HEK293 (cell line): ENCODE results near the gene UBXN4.
A peak's percentile ranks its signal among the peaks of the same experiment; 100 is the strongest.

Experiments used
- BCL11A ChIP-seq: fragments of 450-650 bp; formaldehyde crosslinking; IDR thresholded peaks from 2 replicates; pipeline ENCODE4 v1.5.1; 2016; ENCODE audit warnings: low read depth, missing biosample characterization, missing genetic modification characterization
- GFI1B ChIP-seq: fragments of 450-650 bp; formaldehyde crosslinking; IDR thresholded peaks from 2 replicates; pipeline ENCODE4 v1.5.1; 2016; ENCODE audit warnings: missing biosample characterization, missing genetic modification characterization
- PATZ1 ChIP-seq: fragments of 450-650 bp; formaldehyde crosslinking; IDR thresholded peaks from 2 replicates; pipeline ENCODE4 v1.5.1; 2016; ENCODE audit warnings: missing biosample characterization, missing genetic modification characterization
- SP7 ChIP-seq: fragments of 450-650 bp; formaldehyde crosslinking; IDR thresholded peaks from 2 replicates; pipeline ENCODE4 v1.5.1; 2016; ENCODE audit warnings: missing biosample characterization, missing genetic modification characterization
- TSHZ1 ChIP-seq: fragments of 450-650 bp; formaldehyde crosslinking; IDR thresholded peaks from 2 replicates; pipeline ENCODE4 v1.5.1; 2016; ENCODE audit warnings: missing biosample characterization, missing genetic modification characterization, borderline replicate concordance
- ZEB2 ChIP-seq: fragments of 450-650 bp; formaldehyde crosslinking; IDR thresholded peaks from 2 replicates; pipeline ENCODE4 v1.5.1; 2016; ENCODE audit warnings: missing biosample characterization, missing genetic modification characterization
- ZFHX2 ChIP-seq: fragments of 450-650 bp; formaldehyde crosslinking; conservative IDR thresholded peaks from 2 replicates; pipeline ENCODE4 v1.5.1; 2016; ENCODE audit warnings: missing biosample characterization, missing genetic modification characterization
- ZFP37 ChIP-seq: fragments of 450-650 bp; formaldehyde crosslinking; IDR thresholded peaks from 2 replicates; pipeline ENCODE4 v1.5.1; 2016; ENCODE audit warnings: missing biosample characterization, missing genetic modification characterization
- ZNF24 ChIP-seq: fragments of 450-650 bp; formaldehyde crosslinking; IDR thresholded peaks from 2 replicates; pipeline ENCODE4 v1.5.1; 2016; ENCODE audit warnings: missing biosample characterization, missing genetic modification characterization
- ZNF266 ChIP-seq: fragments of 450-650 bp; formaldehyde crosslinking; IDR thresholded peaks from 2 replicates; pipeline ENCODE4 v1.5.1; 2016; ENCODE audit warnings: missing biosample characterization, missing genetic modification characterization, low read depth
- ZNF335 ChIP-seq: fragments of 450-650 bp; formaldehyde crosslinking; conservative IDR thresholded peaks from 2 replicates; pipeline ENCODE4 v1.5.1; 2016; ENCODE audit warnings: missing biosample characterization, missing genetic modification characterization
- ZNF501 ChIP-seq: fragments of 450-650 bp; formaldehyde crosslinking; IDR thresholded peaks from 2 replicates; pipeline ENCODE4 v1.5.1; 2016; ENCODE audit warnings: missing biosample characterization, missing genetic modification characterization
- ZNF529 ChIP-seq: fragments of 450-650 bp; formaldehyde crosslinking; IDR thresholded peaks from 2 replicates; pipeline ENCODE4 v1.5.1; 2017; ENCODE audit warnings: missing genetic modification characterization, missing biosample characterization; ENCODE audit not compliant: insufficient replicate concordance
- ZNF610 ChIP-seq: fragments of 450-650 bp; formaldehyde crosslinking; IDR thresholded peaks from 2 replicates; pipeline ENCODE4 v1.5.1; 2016; ENCODE audit warnings: missing biosample characterization, missing genetic modification characterization, borderline replicate concordance
- ZNF623 ChIP-seq: fragments of 450-650 bp; formaldehyde crosslinking; IDR thresholded peaks from 2 replicates; pipeline ENCODE4 v1.5.1; 2016; ENCODE audit warnings: missing biosample characterization, missing genetic modification characterization
- ZNF677 ChIP-seq: fragments of 450-650 bp; IDR thresholded peaks from 2 replicates; pipeline ENCODE4 v1.5.0; 2018; ENCODE audit warnings: missing biosample characterization, mild to moderate bottlenecking, missing genetic modification characterization, moderate library complexity
- ZNF76 ChIP-seq: fragments of 450-650 bp; formaldehyde crosslinking; IDR thresholded peaks from 2 replicates; pipeline ENCODE4; 2016; ENCODE audit warnings: low read depth, missing biosample characterization, missing genetic modification characterization, borderline replicate concordance
- ZSCAN30 ChIP-seq: fragments of 450-650 bp; IDR thresholded peaks from 2 replicates; pipeline ENCODE4 v1.5.1; 2018; ENCODE audit warnings: missing biosample characterization, mild to moderate bottlenecking, missing genetic modification characterization, moderate library complexity
- TF ChIP-seq, protein P1 (sequence below): fragments of 450-650 bp; formaldehyde crosslinking; IDR thresholded peaks from 2 replicates; pipeline ENCODE4 v1.5.1; 2016; ENCODE audit warnings: missing biosample characterization, missing genetic modification characterization
- TF ChIP-seq, protein P2 (sequence below): fragments of 450-650 bp; formaldehyde crosslinking; IDR thresholded peaks from 2 replicates; pipeline ENCODE4 v1.5.1; 2016; ENCODE audit warnings: missing biosample characterization, missing genetic modification characterization
- TF ChIP-seq, protein P3 (sequence below): fragments of 450-650 bp; formaldehyde crosslinking; IDR thresholded peaks from 2 replicates; pipeline ENCODE4 v1.5.1; 2017; ENCODE audit warnings: missing biosample characterization, mild to moderate bottlenecking, missing genetic modification characterization, moderate library complexity
- TF ChIP-seq, protein P4 (sequence below): fragments of 450-650 bp; formaldehyde crosslinking; IDR thresholded peaks from 2 replicates; pipeline ENCODE4 v1.5.1; 2016; ENCODE audit warnings: missing biosample characterization, missing genetic modification characterization
- TF ChIP-seq, protein P5 (sequence below): fragments of 450-650 bp; formaldehyde crosslinking; IDR thresholded peaks from 2 replicates; pipeline ENCODE4 v1.5.1; 2016; ENCODE audit warnings: missing biosample characterization, missing genetic modification characterization

The UBXN4 gene

DNA sequence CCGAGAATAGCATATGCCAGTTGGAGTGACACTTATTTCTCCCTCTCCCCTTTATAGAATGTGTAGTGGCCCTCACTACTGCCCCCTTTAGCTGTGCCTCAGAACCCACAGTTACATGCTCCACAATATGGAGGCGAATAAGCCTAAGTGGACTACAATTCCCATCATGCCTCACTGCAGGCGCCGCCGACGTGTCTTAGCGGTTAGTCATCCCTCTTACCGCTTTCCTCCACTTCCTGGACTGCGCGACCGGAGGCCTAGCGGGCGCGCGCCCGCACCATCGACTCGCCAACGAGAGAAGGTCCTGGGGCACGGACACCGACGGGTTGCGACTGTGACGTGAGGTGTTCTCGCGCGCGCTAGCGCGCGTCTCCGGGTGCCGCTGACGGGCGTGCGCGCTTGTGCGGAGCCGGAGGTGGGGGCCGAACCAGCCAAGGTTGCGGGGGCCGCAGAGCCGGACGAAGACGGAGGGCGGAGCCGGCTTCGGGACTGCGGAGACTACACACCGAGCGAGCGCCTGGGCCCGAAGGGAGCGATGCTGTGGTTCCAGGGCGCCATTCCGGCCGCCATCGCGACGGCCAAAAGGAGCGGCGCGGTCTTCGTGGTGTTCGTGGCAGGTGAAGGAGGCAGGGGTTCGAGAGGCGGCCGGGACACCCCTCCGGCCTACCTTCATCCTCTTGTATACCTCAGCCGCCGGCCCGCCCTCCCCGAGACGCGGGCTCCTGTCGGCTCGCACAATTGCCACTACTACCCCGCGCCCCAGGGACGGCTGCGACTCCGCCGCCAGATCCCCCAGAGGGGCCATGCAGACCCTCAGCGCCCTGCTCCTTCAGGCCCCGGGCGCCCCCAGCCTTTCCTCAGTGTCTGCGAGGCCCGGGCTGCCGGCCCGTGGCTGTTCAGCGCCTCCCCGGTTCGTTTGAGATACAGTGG is at the start of gene UBXN4 (continued):
- TF ChIP-seq ZFP37 (tag by site-specific recombination) (peak; percentile 51; the same call in 1 of the 2 replicates), ZNF76 (tag by site-specific recombination) (peak; percentile 94), ZSCAN30 (tag by site-specific recombination) (0 out of 2 replicates have a peak, but pooled peaks have one; percentile 56), ZNF24 (tag by site-specific recombination) (no peak), ZNF501 (tag by site-specific recombination) (peak; percentile 43; the same call in 1 of the 2 replicates), ZNF610 (tag by site-specific recombination) (peak; percentile 48; the same call in 1 of the 2 replicates), PATZ1 (tag by site-specific recombination) (peak; percentile 96), GFI1B (tag by site-specific recombination) (no peak), ZNF623 (tag by site-specific recombination) (peak; percentile 68), ZEB2 (peak; percentile 82; the same call in 1 of the 2 replicates), ZNF529 (tag by site-specific recombination) (no peak), BCL11A (tag by site-specific recombination) (no peak), TSHZ1 (tag by site-specific recombination) (no peak), ZNF677 (no peak), ZNF266 (tag by site-specific recombination) (no peak), ZFHX2 (tag by site-specific recombination) (peak; percentile 43), SP7 (tag by site-specific recombination) (peak; percentile 39), ZNF335 (peak; percentile 74)
- TF ChIP-seq, protein P1, sequence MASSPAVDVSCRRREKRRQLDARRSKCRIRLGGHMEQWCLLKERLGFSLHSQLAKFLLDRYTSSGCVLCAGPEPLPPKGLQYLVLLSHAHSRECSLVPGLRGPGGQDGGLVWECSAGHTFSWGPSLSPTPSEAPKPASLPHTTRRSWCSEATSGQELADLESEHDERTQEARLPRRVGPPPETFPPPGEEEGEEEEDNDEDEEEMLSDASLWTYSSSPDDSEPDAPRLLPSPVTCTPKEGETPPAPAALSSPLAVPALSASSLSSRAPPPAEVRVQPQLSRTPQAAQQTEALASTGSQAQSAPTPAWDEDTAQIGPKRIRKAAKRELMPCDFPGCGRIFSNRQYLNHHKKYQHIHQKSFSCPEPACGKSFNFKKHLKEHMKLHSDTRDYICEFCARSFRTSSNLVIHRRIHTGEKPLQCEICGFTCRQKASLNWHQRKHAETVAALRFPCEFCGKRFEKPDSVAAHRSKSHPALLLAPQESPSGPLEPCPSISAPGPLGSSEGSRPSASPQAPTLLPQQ = 0 out of 2 replicates have a peak, but pooled peaks have one; percentile 37
- TF ChIP-seq, protein P2, sequence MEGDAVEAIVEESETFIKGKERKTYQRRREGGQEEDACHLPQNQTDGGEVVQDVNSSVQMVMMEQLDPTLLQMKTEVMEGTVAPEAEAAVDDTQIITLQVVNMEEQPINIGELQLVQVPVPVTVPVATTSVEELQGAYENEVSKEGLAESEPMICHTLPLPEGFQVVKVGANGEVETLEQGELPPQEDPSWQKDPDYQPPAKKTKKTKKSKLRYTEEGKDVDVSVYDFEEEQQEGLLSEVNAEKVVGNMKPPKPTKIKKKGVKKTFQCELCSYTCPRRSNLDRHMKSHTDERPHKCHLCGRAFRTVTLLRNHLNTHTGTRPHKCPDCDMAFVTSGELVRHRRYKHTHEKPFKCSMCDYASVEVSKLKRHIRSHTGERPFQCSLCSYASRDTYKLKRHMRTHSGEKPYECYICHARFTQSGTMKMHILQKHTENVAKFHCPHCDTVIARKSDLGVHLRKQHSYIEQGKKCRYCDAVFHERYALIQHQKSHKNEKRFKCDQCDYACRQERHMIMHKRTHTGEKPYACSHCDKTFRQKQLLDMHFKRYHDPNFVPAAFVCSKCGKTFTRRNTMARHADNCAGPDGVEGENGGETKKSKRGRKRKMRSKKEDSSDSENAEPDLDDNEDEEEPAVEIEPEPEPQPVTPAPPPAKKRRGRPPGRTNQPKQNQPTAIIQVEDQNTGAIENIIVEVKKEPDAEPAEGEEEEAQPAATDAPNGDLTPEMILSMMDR = peak; percentile 93
- TF ChIP-seq, protein P3, sequence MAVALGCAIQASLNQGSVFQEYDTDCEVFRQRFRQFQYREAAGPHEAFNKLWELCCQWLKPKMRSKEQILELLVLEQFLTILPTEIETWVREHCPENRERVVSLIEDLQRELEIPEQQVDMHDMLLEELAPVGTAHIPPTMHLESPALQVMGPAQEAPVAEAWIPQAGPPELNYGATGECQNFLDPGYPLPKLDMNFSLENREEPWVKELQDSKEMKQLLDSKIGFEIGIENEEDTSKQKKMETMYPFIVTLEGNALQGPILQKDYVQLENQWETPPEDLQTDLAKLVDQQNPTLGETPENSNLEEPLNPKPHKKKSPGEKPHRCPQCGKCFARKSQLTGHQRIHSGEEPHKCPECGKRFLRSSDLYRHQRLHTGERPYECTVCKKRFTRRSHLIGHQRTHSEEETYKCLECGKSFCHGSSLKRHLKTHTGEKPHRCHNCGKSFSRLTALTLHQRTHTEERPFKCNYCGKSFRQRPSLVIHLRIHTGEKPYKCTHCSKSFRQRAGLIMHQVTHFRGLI (tag by site-specific recombination) = peak; percentile 16; the same call in 1 of the 2 replicates
- TF ChIP-seq, protein P4, sequence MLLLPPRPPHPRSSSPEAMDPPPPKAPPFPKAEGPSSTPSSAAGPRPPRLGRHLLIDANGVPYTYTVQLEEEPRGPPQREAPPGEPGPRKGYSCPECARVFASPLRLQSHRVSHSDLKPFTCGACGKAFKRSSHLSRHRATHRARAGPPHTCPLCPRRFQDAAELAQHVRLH = peak; percentile 86
- TF ChIP-seq, protein P5, sequence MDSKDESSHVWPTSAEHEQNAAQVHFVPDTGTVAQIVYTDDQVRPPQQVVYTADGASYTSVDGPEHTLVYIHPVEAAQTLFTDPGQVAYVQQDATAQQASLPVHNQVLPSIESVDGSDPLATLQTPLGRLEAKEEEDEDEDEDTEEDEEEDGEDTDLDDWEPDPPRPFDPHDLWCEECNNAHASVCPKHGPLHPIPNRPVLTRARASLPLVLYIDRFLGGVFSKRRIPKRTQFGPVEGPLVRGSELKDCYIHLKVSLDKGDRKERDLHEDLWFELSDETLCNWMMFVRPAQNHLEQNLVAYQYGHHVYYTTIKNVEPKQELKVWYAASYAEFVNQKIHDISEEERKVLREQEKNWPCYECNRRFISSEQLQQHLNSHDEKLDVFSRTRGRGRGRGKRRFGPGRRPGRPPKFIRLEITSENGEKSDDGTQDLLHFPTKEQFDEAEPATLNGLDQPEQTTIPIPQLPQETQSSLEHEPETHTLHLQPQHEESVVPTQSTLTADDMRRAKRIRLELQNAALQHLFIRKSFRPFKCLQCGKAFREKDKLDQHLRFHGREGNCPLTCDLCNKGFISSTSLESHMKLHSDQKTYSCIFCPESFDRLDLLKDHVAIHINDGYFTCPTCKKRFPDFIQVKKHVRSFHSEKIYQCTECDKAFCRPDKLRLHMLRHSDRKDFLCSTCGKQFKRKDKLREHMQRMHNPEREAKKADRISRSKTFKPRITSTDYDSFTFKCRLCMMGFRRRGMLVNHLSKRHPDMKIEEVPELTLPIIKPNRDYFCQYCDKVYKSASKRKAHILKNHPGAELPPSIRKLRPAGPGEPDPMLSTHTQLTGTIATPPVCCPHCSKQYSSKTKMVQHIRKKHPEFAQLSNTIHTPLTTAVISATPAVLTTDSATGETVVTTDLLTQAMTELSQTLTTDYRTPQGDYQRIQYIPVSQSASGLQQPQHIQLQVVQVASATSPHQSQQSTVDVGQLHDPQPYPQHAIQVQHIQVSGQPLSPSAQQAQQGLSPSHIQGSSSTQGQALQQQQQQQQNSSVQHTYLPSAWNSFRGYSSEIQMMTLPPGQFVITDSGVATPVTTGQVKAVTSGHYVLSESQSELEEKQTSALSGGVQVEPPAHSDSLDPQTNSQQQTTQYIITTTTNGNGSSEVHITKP (tag by site-specific recombination) = peak; percentile 81
